CD4-positive, CD25-positive, alpha-beta regulatory T cell (primary cell): Measurements from ENCODE around the gene PRIM2. TPM values are rescaled to one million over a fixed set of nuclear protein-coding genes. Genes with fewer than 3 reads are reported as not detected.
"Not testable (repeated sequence)": the region's sequence is repeated elsewhere in the genome, so short reads cannot be mapped to it uniquely, and the experiment has no call there.

ENCODE experiments used
- ATAC-seq, 2 donors: fragments of 150-1000 bp; cut with Tn5 transposase; one replicate each; pipeline ENCODE4 v1.10.0; 2021; ENCODE audit warnings: low read depth in 2 of 2, moderate number of reproducible peaks in 2 of 2, moderate library complexity in 1 of 2
- DNase-seq, 3 donors: peaks; one replicate each; pipeline versions ENCODE4 v3.0.0 to v3.0.0-alpha.2; 2012 to 2022; ENCODE audit warnings: mixed read lengths in 1 of 3
- H3K27ac ChIP-seq: one replicate; pipeline ENCODE4 v1.7.0; 2013; ENCODE audit warnings: mild to moderate bottlenecking, low read length; ENCODE audit not compliant: insufficient read depth, poor library complexity, severe bottlenecking
- H3K27me3 ChIP-seq: one replicate; pipeline ENCODE4 v1.7.0; 2013; ENCODE audit warnings: low read length; ENCODE audit not compliant: control insufficient read depth, insufficient read depth
- H3K36me3 ChIP-seq: one replicate; pipeline ENCODE4 v1.7.0; 2013; ENCODE audit warnings: mild to moderate bottlenecking, low read length, moderate library complexity; ENCODE audit not compliant: control insufficient read depth, insufficient read depth
- H3K4me1 ChIP-seq: 2 replicates; pipeline ENCODE4 v1.7.0; 2013; ENCODE audit warnings: mild to moderate bottlenecking, low read length; ENCODE audit not compliant: insufficient read depth, control insufficient read depth, poor library complexity, severe bottlenecking
- H3K4me3 ChIP-seq: one replicate; pipeline ENCODE4 v1.7.0; 2013; ENCODE audit warnings: low read depth, mild to moderate bottlenecking, low read length, moderate library complexity
- H3K9me3 ChIP-seq, 2 experiments: 1 replicate in 1 of 2; 2 replicates in 1 of 2; pipeline ENCODE4 v1.7.0; 2013; ENCODE audit warnings: low read length in 2 of 2, mild to moderate bottlenecking in 1 of 2, moderate library complexity in 1 of 2; ENCODE audit not compliant: control insufficient read depth in 2 of 2
- H3K27ac Mint-ChIP-seq, 3 donors: one replicate each; pipeline ENCODE4 v1.8.0; 2020 to 2022; ENCODE audit warnings: mild to moderate bottlenecking in 3 of 3, mixed read lengths in 3 of 3, moderate library complexity in 2 of 3
- H3K27me3 Mint-ChIP-seq: one replicate; pipeline ENCODE4 v1.8.0; 2022; ENCODE audit warnings: mild to moderate bottlenecking, mixed read lengths
- H3K36me3 Mint-ChIP-seq: one replicate; pipeline ENCODE4 v1.8.0; 2020; ENCODE audit warnings: mixed read lengths
- H3K4me1 Mint-ChIP-seq, 4 donors: one replicate each; pipeline ENCODE4 v1.8.0; 2020 to 2022; ENCODE audit warnings: mixed read lengths in 4 of 4, mild to moderate bottlenecking in 1 of 4
- H3K4me3 Mint-ChIP-seq, 4 donors: one replicate each; pipeline ENCODE4 v1.8.0; 2020 to 2022; ENCODE audit warnings: mild to moderate bottlenecking in 4 of 4, mixed read lengths in 4 of 4, moderate library complexity in 3 of 4
- H3K9me3 Mint-ChIP-seq, 7 donors: one replicate each; pipeline ENCODE4 v1.8.0; 2020 to 2022; ENCODE audit warnings: mixed read lengths in 7 of 7, mild to moderate bottlenecking in 3 of 7, moderate library complexity in 2 of 7
- polyA plus RNA-seq, 4 donors: library from polyadenylated mRNA; unstranded; fragments of 300-500 nt; fragmentation: Illumina TruSeq; gene quantifications; one replicate each; pipeline ENCODE4 v1.2.3, GENCODE V29; 2021
- total RNA-seq: library from RNA; stranded (reverse); gene quantifications from one replicate; pipeline ENCODE4 v1.2.3, GENCODE V29; 2022

PRIM2 gene
- total and polyA plus RNA-seq, 5 donors from 2014 or later = 11.5 to 19.5 (median 16.0) TPM

GRCh38 chr6:57310095-57310816, 7.2 kb upstream of the PRIM2 start:
- H3K9me3 Mint-ChIP-seq, DNase-seq, H3K4me3 Mint-ChIP-seq, H3K27ac Mint-ChIP-seq, H3K9me3 ChIP-seq, H3K27me3 ChIP-seq, H3K4me3 ChIP-seq, H3K4me1 Mint-ChIP-seq, ATAC-seq, H3K4me1 ChIP-seq, H3K36me3 Mint-ChIP-seq, H3K27ac ChIP-seq, H3K36me3 ChIP-seq: not testable (repeated sequence)
- peaks cover 10% of the 10 kb centered on the region for H3K27me3 Mint-ChIP-seq

DNA sequence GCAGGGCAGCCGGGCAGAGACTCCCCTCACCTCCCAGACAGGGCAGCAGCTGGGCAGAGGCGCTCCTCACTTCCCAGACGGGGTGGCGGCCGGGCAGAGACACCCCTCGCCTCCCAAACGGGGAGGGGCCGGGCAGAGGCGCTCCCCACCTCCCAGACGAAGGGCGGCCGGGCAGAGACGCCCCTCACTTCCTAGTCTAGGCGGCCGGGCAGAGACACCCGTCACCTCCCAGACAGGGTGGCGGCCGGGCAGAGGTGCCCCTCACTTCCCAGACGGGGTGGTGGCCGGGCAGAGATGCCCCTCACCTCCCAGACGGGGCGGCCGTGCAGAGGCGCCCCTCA, 6.6 kb upstream of the PRIM2 start:
- no peak overlapping the region for H3K27ac Mint-ChIP-seq
- no peaks in the 10 kb centered on the region for H3K4me1 ChIP-seq
- no peak overlapping the region for H3K4me3 ChIP-seq
- H3K4me3 Mint-ChIP-seq = no peak overlapping the region
- no peaks in the 10 kb centered on the region for H3K9me3 ChIP-seq
- DNase-seq (no peak), ATAC-seq (no peak)
- peaks cover 6% of the 10 kb centered on the region for H3K27me3 ChIP-seq
- H3K9me3 Mint-ChIP-seq = peaks cover 0 to 2% (median 0%) of the 10 kb centered on the region in 7 donors
- H3K36me3 ChIP-seq = no peaks in the 10 kb centered on the region
- H3K36me3 Mint-ChIP-seq = no peaks in the 10 kb centered on the region
- H3K27me3 Mint-ChIP-seq = peaks cover 11% of the 10 kb centered on the region
- no peak overlapping the region for H3K27ac ChIP-seq
- no peaks in the 10 kb centered on the region for H3K4me1 Mint-ChIP-seq

GRCh38 chr6:57311300-57312003, 6.0 kb upstream of the PRIM2 start:
- H3K27me3 ChIP-seq, H3K36me3 ChIP-seq, H3K27ac Mint-ChIP-seq, H3K4me1 Mint-ChIP-seq, DNase-seq, H3K27ac ChIP-seq, H3K36me3 Mint-ChIP-seq, H3K4me1 ChIP-seq, ATAC-seq, H3K9me3 Mint-ChIP-seq, H3K9me3 ChIP-seq, H3K4me3 ChIP-seq, H3K4me3 Mint-ChIP-seq: not testable (repeated sequence)
- H3K27me3 Mint-ChIP-seq = peaks cover 11% of the 10 kb centered on the region

- H3K36me3 Mint-ChIP-seq = no peaks in the 10 kb centered on the region
- no peaks in the 10 kb centered on the region for H3K36me3 ChIP-seq
- no peaks in the 10 kb centered on the region for H3K4me1 ChIP-seq
- H3K4me3 Mint-ChIP-seq = no peak overlapping the region
- H3K4me1 Mint-ChIP-seq = no peaks in the 10 kb centered on the region
- H3K27me3 ChIP-seq = peaks cover 6% of the 10 kb centered on the region
- H3K27me3 Mint-ChIP-seq = peaks cover 11% of the 10 kb centered on the region
- DNase-seq (no peak), ATAC-seq (no peak)
- H3K9me3 ChIP-seq = no peaks in the 10 kb centered on the region
- no peak overlapping the region for H3K4me3 ChIP-seq
- no peak overlapping the region for H3K27ac ChIP-seq
- no peak overlapping the region for H3K27ac Mint-ChIP-seq
- peaks cover 0 to 2% (median 0%) of the 10 kb centered on the region in 7 donors for H3K9me3 Mint-ChIP-seq
Observed at GRCh38 chr6:57312004-57312345, 5.5 kb upstream of the PRIM2 start.

DNA sequence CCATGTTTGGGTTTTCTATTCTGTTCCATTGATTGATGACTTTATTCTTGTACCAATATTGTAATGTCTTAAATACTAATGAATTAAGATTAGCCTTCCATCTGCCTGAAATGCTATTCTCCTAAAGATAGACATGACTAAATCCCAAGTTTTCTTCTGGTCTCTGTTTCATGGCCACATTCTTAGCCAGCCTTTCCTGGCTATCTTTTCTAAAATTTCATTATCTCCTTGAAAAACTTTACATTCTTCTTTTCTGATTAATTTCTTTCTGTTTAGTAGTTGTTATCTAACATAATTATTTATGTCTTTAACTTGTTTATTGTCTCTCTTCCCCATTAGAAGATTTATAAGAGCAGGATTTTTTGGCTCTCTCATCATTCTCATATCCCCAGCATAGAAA, 4.4 kb upstream of the PRIM2 start:
- H3K27ac ChIP-seq = no peak overlapping the region
- DNase-seq (no peak), ATAC-seq (no peak)
- Mint-ChIP-seq H3K4me3 (no peak overlapping the region), H3K4me1 (peaks cover 0 to 8% (median 5%) of the 10 kb centered on the region in 4 donors), H3K27ac (no peak overlapping the region), H3K27me3 (peaks cover 5% of the 10 kb centered on the region), H3K9me3 (no peaks in the 10 kb centered on the region), H3K36me3 (no peaks in the 10 kb centered on the region)
- peaks cover 5% of the 10 kb centered on the region for H3K4me1 ChIP-seq
- H3K36me3 ChIP-seq = no peaks in the 10 kb centered on the region
- no peaks in the 10 kb centered on the region for H3K9me3 ChIP-seq
- peaks cover 6% of the 10 kb centered on the region for H3K27me3 ChIP-seq
- no peak overlapping the region for H3K4me3 ChIP-seq

- DNase-seq (no peak), ATAC-seq (no peak)
- H3K9me3 Mint-ChIP-seq = no peaks in the 10 kb centered on the region
- Histone ChIP-seq H3K4me1 (peaks cover 14% of the 10 kb centered on the region), H3K27me3 (peaks cover 6% of the 10 kb centered on the region), H3K36me3 (no peaks in the 10 kb centered on the region), H3K4me3 (no peak overlapping the region), H3K9me3 (no peaks in the 10 kb centered on the region), H3K27ac (no peak overlapping the region)
- no peaks in the 10 kb centered on the region for H3K36me3 Mint-ChIP-seq
- H3K4me3 Mint-ChIP-seq = no peak overlapping the region
- peaks cover 5 to 15% (median 8%) of the 10 kb centered on the region in 4 donors for H3K4me1 Mint-ChIP-seq
- H3K27ac Mint-ChIP-seq = no peak overlapping the region
- H3K27me3 Mint-ChIP-seq = peaks cover 5% of the 10 kb centered on the region
Observed at GRCh38 chr6:57313711-57314471, 3.5 kb upstream of the PRIM2 start.

DNA sequence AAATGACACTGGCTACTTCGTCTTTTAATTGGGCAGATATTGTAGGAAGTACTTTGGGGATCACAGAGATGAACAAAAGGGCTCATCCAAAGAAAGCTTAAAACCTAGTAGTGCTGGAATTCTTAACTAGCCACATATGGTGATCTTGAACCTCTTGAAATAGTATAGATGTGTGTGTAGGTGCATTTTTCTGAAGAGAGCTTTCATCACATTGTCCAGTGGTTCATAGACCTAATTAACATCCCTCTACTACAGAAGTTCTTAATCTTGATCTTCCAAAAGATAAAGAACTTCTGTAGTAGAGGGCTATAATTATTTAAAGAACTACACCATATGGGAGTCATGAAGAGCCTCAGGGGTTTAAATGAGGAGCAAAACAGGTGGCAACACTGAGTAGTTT, 2.3 kb upstream of the PRIM2 start:
- ATAC-seq = no peak
- H3K4me1 Mint-ChIP-seq = peaks cover 15 to 27% (median 18%) of the 10 kb centered on the region in 4 donors
- H3K9me3 Mint-ChIP-seq = no peaks in the 10 kb centered on the region
- Histone ChIP-seq H3K36me3 (no peaks in the 10 kb centered on the region), H3K9me3 (no peaks in the 10 kb centered on the region), H3K27me3 (peaks cover 6% of the 10 kb centered on the region), H3K27ac (no peak overlapping the region), H3K4me3 (no peak overlapping the region), H3K4me1 (peaks cover 16% of the 10 kb centered on the region)
- peaks cover 9% of the 10 kb centered on the region for H3K36me3 Mint-ChIP-seq
- H3K27ac Mint-ChIP-seq = no peak overlapping the region
- H3K4me3 Mint-ChIP-seq = peak overlapping the region in 2 of 4 donors; percentile 13 to 29
- DNase-seq = no peak
- peaks cover 5% of the 10 kb centered on the region for H3K27me3 Mint-ChIP-seq
